ENCODE results near the gene EPB41L4A. TPM values are rescaled to one million over a fixed set of nuclear protein-coding genes. Genes with fewer than 3 reads are reported as not detected.

Gene EPB41L4A
- polyA plus RNA-seq, 3 donors, result 20.4 to 23.7 (median 23.0) TPM

- DNase-seq (ENCODE audit: low read depth in 3 of 3, low spot score in 2 of 3), result no peak
Measured at GRCh38 chr5:112316006-112316405, 103.1 kb downstream of the EPB41L4A start.

GRCh38 chr5:112312295-112313275 lies 106.5 kb downstream of the EPB41L4A start:
- no peak for DNase-seq (ENCODE audit: low read depth in 3 of 3, low spot score in 2 of 3)

GRCh38 chr5:112310746-112311145 lies 108.3 kb downstream of the EPB41L4A start:
- no peak for DNase-seq (ENCODE audit: low read depth in 3 of 3, low spot score in 2 of 3)

GRCh38 chr5:112308608-112309007 lies 110.5 kb downstream of the EPB41L4A start:
- DNase-seq (ENCODE audit: low read depth in 3 of 3, low spot score in 2 of 3), result no peak

GRCh38 chr5:112306956-112307355 lies 112.1 kb downstream of the EPB41L4A start:
- no peak for DNase-seq (ENCODE audit: low read depth in 3 of 3, low spot score in 2 of 3)

GRCh38 chr5:112304743-112305142 lies 114.3 kb downstream of the EPB41L4A start:
- no peak for DNase-seq (ENCODE audit: low read depth in 3 of 3, low spot score in 2 of 3)

GRCh38 chr5:112303685-112304084 lies 115.4 kb downstream of the EPB41L4A start:
- no peak for DNase-seq (ENCODE audit: low read depth in 3 of 3, low spot score in 2 of 3)

- no peak for DNase-seq (ENCODE audit: low read depth in 3 of 3, low spot score in 2 of 3)
Measured at GRCh38 chr5:112294126-112294525, 125.0 kb downstream of the EPB41L4A start.

- DNase-seq (ENCODE audit: low read depth in 3 of 3, low spot score in 2 of 3), result no peak
Measured at GRCh38 chr5:112293587-112293986, 125.5 kb downstream of the EPB41L4A start.

GRCh38 chr5:112290691-112291090 lies 128.4 kb downstream of the EPB41L4A start:
- DNase-seq (ENCODE audit: low read depth in 3 of 3, low spot score in 2 of 3), result no peak

GRCh38 chr5:112289465-112289864 lies 129.6 kb downstream of the EPB41L4A start:
- no peak for DNase-seq (ENCODE audit: low read depth in 3 of 3, low spot score in 2 of 3)

GRCh38 chr5:112283943-112284929 lies 134.8 kb downstream of the EPB41L4A start:
- no peak for DNase-seq (ENCODE audit: low read depth in 3 of 3, low spot score in 2 of 3)

- no peak for DNase-seq (ENCODE audit: low read depth in 3 of 3, low spot score in 2 of 3)
Measured at GRCh38 chr5:112283034-112283582, 136.0 kb downstream of the EPB41L4A start.

- DNase-seq (ENCODE audit: low read depth in 3 of 3, low spot score in 2 of 3), result no peak
Measured at GRCh38 chr5:112279082-112279481, 140.0 kb downstream of the EPB41L4A start.

- no peak for DNase-seq (ENCODE audit: low read depth in 3 of 3, low spot score in 2 of 3)
Measured at GRCh38 chr5:112276991-112277390, 142.1 kb downstream of the EPB41L4A start.

GRCh38 chr5:112275671-112276070 lies 143.4 kb downstream of the EPB41L4A start:
- no peak for DNase-seq (ENCODE audit: low read depth in 3 of 3, low spot score in 2 of 3)

GRCh38 chr5:112270299-112271293 lies 148.5 kb downstream of the EPB41L4A start:
- no peak for DNase-seq (ENCODE audit: low read depth in 3 of 3, low spot score in 2 of 3)

GRCh38 chr5:112267231-112267630 lies 151.8 kb downstream of the EPB41L4A start:
- DNase-seq (ENCODE audit: low read depth in 3 of 3, low spot score in 2 of 3), result no peak

- DNase-seq (ENCODE audit: low read depth in 3 of 3, low spot score in 2 of 3), result no peak
Measured at GRCh38 chr5:112264666-112265065, 154.4 kb downstream of the EPB41L4A start.

- no peak for DNase-seq (ENCODE audit: low read depth in 3 of 3, low spot score in 2 of 3)
Measured at GRCh38 chr5:112264151-112264550, 154.9 kb downstream of the EPB41L4A start.

All from right renal cortex interstitium (tissue), 3 donors.